IPS-NIHi11 (cell line): Measurements from ENCODE around the gene RAD51D.
A peak's percentile ranks its signal among the peaks of the same experiment; 100 is the strongest.
"Not testable (repeated sequence)": the region's sequence is repeated elsewhere in the genome, so short reads cannot be mapped to it uniquely, and the experiment has no call there.

Experiments
- DNase-seq: peaks from one replicate; pipeline ENCODE4 v3.0.0; 2012; ENCODE audit warnings: mixed read lengths, low spot score

RAD51D gene

GRCh38 chr17:35065880-35066279 is 53.8 kb downstream of the RAD51D start:
- DNase-seq: no peak

DNA sequence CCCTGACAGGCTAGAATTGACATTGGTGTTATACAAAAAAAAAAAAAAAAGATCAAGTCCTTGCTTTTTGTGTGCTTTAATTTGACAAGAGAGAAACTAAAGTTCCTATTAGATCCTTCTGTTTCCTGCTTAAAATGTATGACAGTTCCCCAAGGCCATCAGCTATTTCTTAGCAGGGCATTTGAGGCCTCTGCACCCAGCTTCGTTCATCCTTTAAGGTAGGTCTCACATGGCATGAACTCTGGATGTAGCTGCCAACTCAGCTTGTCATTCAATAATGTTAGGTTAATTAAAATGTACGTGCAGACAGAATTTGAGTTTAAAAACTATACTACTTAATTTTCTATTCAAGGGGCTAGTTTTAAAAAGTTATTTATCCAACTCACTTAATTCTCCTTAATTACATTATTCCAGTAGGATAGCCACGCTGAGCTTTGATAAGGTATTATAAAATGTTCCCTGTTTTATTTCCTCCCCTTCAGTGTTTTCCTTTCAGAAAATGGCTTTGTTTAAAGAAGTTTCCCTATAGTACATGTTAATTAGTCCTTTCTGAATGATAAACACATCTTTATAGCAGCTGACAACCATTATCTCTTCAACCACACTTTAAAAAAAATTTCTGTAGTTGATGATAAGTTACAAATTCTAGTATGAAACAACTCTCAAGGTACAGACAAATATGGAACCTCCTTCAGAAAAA is 55.0 kb downstream of the RAD51D start:
- no peak for DNase-seq

GRCh38 chr17:35063514-35064223 is 56.0 kb downstream of the RAD51D start, which contains the start of gene RFFL:
Gene RFFL (minus strand): TSS chr17:35063707. CDS start chr17:35026553, 37,154 bp downstream.
- peak; percentile 89 for DNase-seq

DNA sequence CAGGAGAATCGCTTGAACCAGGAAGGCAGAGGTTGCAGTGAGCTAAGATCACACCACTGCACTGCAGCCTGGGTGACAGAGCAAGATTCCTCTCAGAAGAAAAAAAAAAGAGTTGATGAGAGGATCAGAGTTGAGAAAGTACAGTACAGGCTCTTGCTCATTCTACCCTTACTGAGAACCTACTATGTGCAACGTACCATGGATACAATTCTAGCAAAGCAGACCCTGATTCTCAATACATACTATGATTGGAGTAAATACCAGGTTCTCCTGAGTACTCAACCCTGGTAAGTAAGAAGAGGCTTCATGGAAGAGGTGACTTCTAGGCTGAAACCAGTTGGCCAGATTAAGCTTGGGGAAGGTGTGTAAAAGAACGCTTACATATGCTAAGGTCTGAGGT is 57.4 kb downstream of the RAD51D start:
- DNase-seq: no peak

DNA sequence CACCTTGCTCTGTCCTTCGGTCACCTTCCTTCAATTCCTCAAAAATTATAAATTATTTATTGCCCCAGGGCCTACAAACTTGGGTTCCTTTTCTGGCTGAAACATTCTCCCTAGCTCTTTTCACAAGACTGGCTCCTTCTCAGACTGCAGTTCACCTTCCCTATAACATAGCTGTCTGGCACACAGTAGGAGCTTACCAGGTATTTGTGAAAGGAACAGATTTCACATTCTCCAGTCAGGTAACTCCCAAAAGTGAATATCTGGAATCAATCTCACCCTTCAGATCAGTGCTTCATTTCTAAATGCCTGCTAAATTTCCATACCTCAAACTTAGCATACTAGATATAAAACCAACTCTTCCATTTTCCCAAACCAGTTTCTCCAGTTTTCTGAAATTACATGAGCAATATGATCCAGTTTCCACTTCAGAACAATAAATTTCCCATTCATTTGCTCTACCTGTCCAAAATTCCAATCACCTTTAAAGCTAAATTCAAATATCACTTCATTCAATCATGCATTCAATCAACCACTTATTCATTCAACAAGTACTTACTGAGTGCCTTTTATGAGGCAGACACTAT is 62.2 kb downstream of the RAD51D start:
- no peak for DNase-seq

- peak; percentile 35 for DNase-seq
Observed at GRCh38 chr17:35056013-35056412, 63.6 kb downstream of the RAD51D start.

- DNase-seq: no peak
Observed at GRCh38 chr17:35053204-35053603, 66.5 kb downstream of the RAD51D start.

- DNase-seq: no peak
Observed at GRCh38 chr17:35052780-35053179, 66.9 kb downstream of the RAD51D start.

DNA sequence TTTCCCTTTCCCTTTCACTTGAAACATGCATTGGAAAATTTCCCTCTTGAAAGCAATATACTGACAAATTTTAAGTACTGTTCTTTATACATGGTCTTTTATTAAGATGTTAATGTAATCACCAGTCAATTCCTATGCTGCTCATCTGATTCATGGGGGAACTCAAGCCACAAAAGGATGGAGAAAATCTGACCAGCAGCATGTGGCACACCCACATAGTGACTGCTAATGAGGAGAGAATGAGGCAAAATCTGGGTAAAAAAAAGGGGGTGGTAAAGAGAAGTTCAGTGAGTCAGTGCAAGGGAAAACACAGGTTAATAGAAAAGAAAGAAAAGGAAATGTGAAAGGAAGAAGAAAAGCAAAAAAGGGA is 67.4 kb downstream of the RAD51D start:
- no peak for DNase-seq

DNA sequence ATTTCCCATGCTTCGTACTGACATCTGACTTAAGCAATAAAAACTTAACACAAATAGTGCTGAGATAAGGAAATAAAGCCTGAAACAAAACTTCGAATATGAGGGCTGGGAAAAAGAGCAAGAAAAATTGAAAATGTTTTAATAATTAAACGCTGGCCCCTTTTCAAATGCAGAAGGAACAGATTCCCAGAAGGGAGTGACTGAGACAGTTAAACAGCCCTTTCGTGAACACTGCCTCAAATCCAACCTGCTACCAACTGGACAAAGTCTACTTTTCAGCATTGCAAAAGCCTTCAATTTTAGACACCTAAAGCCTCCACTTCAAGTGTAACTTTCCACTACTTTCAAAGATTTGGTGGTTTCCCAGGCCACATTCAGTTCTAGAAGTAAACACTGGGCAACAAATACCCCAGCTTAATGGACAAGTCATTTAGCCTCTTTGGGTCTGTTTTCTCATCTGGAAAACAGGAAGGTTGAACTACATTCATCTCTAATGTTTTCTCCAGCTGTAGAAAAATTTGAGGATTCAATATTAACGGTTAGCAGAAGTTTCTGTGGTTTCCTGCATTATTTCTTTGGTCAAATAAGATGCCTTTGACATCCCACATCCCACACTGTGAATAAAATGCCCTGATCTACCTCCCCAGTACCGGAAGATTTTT is 68.0 kb downstream of the RAD51D start:
- no peak for DNase-seq

DNA sequence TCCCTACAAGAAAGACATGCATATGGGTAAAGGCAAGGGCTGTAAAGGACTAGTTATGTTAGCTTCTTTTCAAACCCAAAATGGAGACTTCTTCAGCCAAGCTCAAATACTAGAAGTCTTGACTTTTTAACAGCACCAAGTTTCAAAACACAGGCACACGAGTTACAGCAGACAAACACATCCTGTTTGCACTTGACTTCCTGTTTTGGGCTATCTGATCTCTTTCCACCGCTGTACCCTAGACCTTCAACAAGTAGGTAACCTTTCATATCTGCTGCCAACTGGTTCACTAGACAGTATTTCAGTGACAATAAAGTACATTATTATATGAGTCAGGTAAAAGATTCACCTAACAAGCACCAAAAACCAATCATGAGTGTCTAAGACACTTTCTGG is 68.5 kb downstream of the RAD51D start:
- no peak for DNase-seq

DNA sequence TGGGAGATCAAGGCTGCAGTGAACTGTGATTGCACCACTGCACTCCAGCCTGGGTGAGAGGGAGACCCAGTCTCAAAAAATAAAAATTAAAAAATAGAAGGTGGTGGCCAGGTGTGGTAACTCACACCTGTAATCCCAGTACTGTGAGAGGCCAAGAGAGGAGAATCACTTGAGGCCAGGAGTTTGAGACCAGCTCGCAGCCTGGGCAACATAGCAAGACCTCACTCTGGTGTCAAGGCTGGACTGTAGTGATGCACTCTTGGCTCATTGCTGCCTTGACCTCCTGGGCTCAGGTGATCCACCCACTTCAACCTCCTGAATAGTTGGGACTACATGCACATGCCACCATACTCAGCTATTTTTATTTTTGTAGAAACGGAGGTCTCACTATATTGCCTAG is 69.5 kb downstream of the RAD51D start:
- no peak for DNase-seq

DNA sequence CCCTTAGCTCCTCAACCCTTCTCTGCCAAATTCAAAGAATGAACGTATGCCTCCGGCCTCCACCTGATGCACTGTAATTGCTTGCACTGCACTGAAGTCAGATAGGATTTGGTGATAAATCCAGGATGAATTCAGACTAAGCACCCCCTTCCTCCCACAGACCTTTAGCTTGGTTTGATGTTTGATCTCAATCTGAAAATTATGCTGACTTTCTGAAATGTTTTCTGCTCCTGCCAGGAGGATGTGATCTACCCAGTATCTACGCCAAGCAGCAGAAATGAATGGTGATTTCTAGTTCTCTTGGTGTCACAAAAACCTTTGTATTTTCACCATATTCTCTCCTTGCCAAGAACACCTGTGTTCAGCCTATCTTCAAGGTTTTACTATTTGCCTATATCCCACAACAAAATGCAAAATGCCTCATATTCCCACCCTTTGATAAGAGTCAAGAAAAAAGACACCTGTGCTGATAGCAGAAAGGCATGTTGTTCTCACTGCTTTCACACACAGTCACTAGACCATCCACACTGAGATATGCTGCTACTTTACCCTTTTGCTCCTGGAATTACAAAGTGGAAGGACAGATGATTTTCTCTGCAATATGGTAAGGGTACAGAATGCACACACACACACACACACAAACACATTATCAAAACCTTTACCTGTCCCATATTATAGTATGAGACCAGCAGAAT is 70.8 kb downstream of the RAD51D start:
- DNase-seq: no peak

GRCh38 chr17:35046740-35047283 is 72.8 kb downstream of the RAD51D start:
- DNase-seq: no peak

DNA sequence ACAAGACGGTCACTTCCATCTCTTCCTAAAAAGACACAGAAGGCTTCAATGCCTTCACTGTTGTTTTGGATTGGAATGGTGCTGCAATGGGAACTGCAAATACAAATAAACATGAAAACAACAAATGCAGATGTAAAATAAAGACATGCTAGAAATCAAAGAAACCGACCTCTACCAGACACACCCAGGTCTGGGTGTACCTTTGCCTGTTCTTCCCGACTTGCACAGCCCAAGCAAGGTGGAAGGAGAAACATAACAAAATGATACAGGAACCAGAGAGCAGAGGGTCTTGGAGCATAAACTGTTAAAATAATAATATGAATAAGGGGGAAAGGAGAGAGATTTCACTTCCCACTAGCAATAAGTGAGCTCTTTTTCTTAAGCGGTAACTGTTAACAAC is 73.4 kb downstream of the RAD51D start:
- no peak for DNase-seq

- not testable (repeated sequence) for DNase-seq
Observed at GRCh38 chr17:35045458-35045979, 74.1 kb downstream of the RAD51D start.

DNA sequence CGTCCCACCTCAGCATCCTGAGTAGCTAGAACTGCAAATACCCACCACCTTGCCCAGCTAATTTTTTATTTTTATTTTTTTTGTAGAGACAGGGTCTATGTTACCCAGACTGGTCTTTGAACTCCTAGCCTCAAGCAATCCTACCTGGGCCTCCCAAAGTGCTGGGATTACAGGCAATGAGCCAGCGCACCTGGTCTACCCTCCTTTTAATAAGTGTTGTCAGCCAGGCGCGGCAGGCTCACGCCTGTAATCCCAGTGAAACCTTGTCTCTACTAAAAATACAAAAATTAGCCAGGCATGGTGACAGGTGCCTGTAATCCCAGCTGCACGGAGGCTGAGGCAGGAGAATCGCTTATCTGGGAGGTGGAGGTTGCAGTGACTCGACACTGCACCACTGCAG is 75.5 kb downstream of the RAD51D start:
- DNase-seq: no peak
